GM12874 (cell line): ENCODE results near the gene BBX.

Experiments used
- TF ChIP-seq, protein P1 (sequence below): IDR thresholded peaks from 2 replicates; pipeline ENCODE4 v1.5.1; 2011; ENCODE audit warnings: low read depth, mild to moderate bottlenecking, control low read depth, low read length, moderate library complexity; ENCODE audit not compliant: insufficient read depth

BBX gene

DNA sequence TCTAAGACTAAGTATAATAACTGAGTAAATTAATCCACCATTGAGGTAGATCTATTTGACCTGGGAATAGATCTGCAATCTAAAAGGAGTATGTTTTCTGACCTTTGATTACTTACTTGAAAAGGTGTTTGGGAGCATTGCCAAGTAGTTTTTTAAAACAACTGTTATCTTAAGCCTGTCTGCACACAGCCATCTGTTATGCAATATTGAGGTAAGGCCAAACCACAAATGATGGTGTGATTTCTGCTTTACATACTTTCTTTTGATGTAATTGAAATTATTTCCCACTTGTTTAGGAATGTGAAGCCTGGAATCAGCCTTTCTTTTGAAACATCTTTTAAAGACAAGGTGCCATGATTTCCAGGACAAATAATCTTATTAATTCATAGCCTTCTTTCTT, 274.0 kb downstream of the BBX start:
- TF ChIP-seq, protein P1, sequence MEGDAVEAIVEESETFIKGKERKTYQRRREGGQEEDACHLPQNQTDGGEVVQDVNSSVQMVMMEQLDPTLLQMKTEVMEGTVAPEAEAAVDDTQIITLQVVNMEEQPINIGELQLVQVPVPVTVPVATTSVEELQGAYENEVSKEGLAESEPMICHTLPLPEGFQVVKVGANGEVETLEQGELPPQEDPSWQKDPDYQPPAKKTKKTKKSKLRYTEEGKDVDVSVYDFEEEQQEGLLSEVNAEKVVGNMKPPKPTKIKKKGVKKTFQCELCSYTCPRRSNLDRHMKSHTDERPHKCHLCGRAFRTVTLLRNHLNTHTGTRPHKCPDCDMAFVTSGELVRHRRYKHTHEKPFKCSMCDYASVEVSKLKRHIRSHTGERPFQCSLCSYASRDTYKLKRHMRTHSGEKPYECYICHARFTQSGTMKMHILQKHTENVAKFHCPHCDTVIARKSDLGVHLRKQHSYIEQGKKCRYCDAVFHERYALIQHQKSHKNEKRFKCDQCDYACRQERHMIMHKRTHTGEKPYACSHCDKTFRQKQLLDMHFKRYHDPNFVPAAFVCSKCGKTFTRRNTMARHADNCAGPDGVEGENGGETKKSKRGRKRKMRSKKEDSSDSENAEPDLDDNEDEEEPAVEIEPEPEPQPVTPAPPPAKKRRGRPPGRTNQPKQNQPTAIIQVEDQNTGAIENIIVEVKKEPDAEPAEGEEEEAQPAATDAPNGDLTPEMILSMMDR: no peak

DNA sequence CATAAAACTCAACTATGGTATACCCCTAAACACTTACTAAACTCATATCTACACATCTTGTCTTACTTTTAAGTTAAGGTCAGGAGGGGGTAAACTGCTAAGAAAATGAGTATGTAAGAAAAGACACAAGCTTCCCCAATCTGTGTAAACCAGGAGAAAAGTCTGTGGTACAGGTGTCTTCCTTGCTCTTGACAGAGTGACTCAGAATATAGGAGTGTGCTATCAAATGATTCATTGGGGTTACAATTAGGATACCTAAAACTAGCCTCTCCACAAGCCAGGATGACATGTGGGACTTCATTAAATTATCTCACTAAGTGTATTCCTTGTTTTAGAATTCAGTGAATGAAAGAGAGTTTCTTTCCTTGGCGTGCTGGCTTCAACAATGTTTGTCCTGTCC, 274.8 kb downstream of the BBX start:
- TF ChIP-seq, protein P1: no peak

DNA sequence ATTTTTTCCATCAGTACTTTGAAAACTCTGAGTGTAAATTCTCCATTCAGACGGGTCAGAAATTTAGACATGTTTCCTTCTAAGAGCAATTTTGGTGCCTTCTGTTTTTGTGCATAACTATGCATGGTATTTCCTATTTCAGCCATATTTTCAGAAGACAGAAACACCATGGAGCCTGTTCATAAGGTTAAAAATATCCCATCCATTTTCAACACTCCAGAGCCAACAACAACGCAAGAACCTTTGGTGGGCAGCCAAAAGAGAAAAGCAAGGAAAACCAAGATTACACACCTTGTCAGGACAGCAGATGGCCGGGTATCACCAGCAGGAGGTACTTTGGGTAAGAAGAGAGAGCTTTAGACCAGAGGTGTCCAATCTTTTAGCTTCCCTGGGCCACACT, 275.6 kb downstream of the BBX start:
- TF ChIP-seq, protein P1: no peak

DNA sequence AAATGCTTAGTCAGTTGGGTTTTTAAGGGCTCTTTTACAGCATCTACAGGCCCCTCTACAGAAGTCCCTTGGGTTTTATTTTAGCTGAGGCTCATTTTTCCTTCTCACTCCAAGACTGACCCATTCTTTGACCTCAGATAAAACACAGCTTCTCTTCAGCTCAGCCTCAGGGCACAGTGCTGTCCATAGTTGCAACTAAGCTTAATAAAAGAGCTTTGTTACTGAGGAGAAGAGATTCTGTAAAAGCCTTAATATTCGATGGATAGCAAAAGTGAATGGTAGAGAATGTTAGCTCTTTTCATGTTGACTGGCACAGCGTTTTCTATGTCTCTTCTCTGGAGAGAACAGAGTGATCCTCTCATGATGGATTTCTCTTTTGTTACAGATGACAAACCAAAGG, 277.9 kb downstream of the BBX start:
- TF ChIP-seq, protein P1: no peak

DNA sequence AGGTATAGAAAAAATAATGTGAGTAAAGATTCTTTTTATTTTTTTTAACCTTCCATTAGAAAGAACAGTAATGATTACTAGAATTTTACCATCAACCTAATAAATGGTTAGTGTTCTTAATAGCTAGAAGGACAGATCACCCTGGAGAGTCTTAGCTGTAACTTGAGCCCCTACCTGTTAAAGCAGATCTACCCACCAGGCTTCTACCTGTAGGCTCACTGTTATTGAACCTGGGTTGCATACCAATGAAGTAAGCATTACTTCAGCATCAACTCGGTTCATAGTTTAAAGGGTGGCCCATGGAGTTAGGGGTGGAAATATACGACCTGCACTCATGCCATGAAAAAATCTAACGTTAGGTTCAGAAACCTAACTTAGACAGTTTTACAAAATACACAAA, 280.4 kb downstream of the BBX start:
- TF ChIP-seq, protein P1: no peak

DNA sequence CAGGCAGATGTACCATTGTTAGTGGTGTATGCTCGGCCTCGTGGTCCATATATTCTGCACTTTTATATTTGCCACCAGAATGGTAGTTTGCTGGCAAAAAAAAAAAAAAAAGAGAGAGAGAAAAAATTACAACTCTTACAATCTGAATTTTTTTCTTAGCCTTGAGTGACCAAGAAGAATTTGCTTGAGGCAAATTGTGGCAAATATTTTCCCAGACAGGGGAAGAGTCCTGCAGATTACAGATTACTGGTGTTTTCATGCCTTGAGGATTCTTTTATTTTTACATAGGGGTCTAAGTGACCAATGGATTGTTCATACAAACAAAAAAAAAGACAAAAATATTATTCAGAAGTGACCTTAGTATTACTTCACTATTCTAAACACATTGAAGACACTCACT, 283.3 kb downstream of the BBX start:
- TF ChIP-seq, protein P1: no peak

DNA sequence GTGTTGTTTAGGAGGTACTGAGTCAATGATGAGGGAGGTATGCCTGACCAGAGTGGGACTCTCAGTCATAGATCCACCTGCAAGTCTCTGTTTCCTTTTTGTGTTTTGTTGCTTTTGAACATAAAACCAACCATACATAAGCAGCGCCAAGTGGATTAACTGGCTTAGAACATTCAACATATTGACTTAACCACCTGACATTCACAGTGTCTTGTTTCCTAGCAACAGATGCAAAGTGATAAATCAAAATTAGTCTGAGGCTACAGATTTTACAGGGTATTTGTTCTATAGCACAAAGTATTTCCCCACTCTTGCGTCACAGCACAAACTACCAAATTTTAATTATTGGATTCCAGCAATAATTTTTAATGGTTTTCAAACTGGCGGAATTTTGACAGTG, 283.8 kb downstream of the BBX start:
- TF ChIP-seq, protein P1: no peak
